ENCODE measurements around the gene FGF9. TPM values are rescaled to one million over a fixed set of nuclear protein-coding genes. Genes with fewer than 3 reads are reported as not detected.

Gene FGF9
- total RNA-seq, 4 donors from 2014 or later, result not detected

DNA sequence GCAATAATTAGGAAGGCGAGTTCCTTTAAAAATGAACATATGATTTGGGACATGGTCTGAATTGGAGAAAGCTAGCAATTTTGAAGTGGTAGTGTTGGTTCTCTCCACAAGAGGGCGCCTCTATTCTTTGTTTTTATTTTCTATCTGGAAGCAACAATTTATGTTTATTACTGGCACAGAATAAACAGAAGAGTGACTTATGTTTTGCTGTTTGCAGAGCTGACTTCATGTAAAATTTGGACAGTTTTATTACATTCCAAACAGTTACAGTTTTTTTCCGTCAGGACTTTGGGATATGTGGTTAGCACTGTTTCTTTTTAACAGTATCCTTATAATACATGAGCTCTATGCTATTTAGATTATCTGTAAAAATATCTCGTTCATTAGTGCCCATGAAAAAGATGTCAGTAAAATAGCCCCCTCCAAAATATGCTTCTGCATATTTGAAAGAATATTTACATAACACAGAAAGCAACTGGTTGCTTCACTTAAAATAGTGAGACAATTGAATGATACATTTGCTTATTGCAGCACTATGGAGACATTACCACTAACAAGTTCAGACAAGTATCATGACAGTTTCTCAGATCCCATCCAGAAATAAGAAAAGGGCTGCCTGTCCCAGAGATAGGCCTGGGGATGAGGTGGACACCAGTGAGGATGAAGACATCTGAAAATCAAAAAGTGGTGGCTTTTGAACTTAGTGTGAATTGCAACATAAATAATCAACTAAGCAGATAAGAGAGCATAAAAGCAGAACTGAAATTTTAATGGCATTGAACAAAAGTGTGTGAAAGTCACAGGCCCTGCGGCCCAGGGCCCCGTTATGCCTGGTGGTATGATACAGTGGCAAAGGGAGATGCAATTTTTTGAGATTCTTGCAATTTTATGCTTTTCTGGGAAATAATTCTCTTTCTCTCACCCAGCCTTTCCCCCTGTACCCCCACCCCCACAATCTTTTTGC is 32.3 kb upstream of the FGF9 start:
- DNase-seq (ENCODE audit: low spot score in 2 of 2), result no peak
- Histone ChIP-seq H3K27me3 (peaks cover 7% of the 10 kb centered on the region), H3K4me1 (peaks cover 8% of the 10 kb centered on the region), H3K27ac (no peak overlapping the region), H3K36me3 (no peaks in the 10 kb centered on the region), H3K9me3 (no peaks in the 10 kb centered on the region), H3K4me3 (no peak overlapping the region)
- 37% methylated on average over 6 of the region's 6 CpGs for WGBS
- TF ChIP-seq EP300 (IDR thresholded peaks at IDR 0.05) (no peak), POLR2A (IDR thresholded peaks at IDR 0.05) (no peak), POLR2AphosphoS5 (IDR thresholded peaks at IDR 0.05) (no peak)
- TF ChIP-seq, protein P1, sequence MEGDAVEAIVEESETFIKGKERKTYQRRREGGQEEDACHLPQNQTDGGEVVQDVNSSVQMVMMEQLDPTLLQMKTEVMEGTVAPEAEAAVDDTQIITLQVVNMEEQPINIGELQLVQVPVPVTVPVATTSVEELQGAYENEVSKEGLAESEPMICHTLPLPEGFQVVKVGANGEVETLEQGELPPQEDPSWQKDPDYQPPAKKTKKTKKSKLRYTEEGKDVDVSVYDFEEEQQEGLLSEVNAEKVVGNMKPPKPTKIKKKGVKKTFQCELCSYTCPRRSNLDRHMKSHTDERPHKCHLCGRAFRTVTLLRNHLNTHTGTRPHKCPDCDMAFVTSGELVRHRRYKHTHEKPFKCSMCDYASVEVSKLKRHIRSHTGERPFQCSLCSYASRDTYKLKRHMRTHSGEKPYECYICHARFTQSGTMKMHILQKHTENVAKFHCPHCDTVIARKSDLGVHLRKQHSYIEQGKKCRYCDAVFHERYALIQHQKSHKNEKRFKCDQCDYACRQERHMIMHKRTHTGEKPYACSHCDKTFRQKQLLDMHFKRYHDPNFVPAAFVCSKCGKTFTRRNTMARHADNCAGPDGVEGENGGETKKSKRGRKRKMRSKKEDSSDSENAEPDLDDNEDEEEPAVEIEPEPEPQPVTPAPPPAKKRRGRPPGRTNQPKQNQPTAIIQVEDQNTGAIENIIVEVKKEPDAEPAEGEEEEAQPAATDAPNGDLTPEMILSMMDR (IDR thresholded peaks at IDR 0.05), result peak; percentile 59 to 68

DNA sequence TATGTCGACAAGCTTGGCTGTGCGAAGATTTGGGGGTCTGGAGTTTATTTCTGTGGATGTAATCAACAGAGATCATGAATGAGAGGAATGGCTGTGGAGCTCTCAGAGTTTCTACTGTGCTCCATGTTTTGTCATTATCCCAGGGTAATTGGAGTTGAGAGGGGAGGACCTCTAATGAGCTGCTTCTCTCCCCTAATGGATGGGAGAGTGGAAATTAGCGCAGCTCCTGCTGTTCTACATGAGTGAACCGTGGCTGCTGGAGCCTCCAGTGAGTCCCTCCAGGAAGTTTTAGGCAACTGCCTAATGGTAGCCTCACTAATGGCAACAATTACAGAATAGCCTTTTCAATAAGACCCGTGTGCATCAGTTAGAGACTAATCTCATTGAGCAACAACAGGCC is 31.3 kb upstream of the FGF9 start:
- Histone ChIP-seq H3K9me3 (no peaks in the 10 kb centered on the region), H3K4me3 (no peak overlapping the region), H3K27ac (no peak overlapping the region), H3K4me1 (peaks cover 8% of the 10 kb centered on the region), H3K27me3 (peaks cover 7% of the 10 kb centered on the region), H3K36me3 (no peaks in the 10 kb centered on the region)
- TF ChIP-seq, protein P1 (IDR thresholded peaks at IDR 0.05), result no peak
- TF ChIP-seq POLR2A (IDR thresholded peaks at IDR 0.05) (no peak), POLR2AphosphoS5 (IDR thresholded peaks at IDR 0.05) (no peak), EP300 (IDR thresholded peaks at IDR 0.05) (no peak)
- DNase-seq (ENCODE audit: low spot score in 2 of 2), result no peak
- 70% methylated on average over 5 of the region's 5 CpGs for WGBS

DNA sequence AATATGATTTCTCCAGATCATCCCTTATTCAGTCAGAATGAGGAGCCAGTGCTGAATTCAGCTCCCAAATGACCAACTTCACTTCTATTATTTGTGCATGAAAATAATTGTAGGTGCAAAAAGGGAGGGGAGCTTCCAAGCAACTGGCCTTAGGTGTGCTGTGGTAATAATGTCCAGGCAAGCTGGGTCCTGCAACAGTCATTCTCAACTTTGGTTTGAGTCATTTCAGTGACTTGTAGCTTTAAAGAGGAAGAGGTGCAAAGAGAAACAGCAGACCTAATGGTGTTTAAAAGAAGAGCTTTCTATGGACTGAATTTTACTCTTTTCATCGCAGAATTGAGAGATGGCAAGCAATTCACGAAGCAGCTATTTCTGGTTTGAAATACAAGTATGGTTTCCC is 29.2 kb upstream of the FGF9 start:
- H3K27me3 ChIP-seq, result peaks cover 9% of the 10 kb centered on the region
- H3K4me1 ChIP-seq, result peaks cover 8% of the 10 kb centered on the region
- H3K9me3 ChIP-seq, result no peaks in the 10 kb centered on the region
- 81% methylated on average over 2 of the region's 2 CpGs for WGBS
- TF ChIP-seq EP300 (IDR thresholded peaks at IDR 0.05) (no peak), POLR2AphosphoS5 (IDR thresholded peaks at IDR 0.05) (no peak), POLR2A (IDR thresholded peaks at IDR 0.05) (no peak)
- TF ChIP-seq, protein P1 (IDR thresholded peaks at IDR 0.05), result no peak
- no peak overlapping the region for H3K4me3 ChIP-seq
- no peak overlapping the region for H3K27ac ChIP-seq
- H3K36me3 ChIP-seq, result no peaks in the 10 kb centered on the region
- no peak for DNase-seq (ENCODE audit: low spot score in 2 of 2)

DNA sequence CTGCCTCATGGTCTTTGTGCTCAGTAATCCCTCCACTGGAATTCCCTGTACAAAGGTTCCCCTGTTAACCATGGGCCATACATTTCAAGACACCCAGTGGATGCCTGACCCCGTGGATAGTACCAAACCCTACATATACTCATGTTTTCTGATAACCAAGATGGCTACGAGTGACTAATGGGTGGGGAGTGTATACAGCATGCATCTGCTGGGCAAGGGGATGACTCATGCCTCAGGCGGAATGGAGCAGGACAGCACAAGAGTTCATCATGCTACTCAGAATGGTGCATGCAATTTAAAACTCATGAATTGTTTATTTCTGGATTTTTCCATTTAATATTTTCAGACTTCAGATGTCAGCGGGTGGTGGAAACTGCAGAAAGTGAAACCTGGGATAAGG is 13.3 kb upstream of the FGF9 start:
- no peak overlapping the region for H3K27ac ChIP-seq
- peaks cover 10% of the 10 kb centered on the region for H3K27me3 ChIP-seq
- H3K9me3 ChIP-seq, result peaks cover 3% of the 10 kb centered on the region
- no peak for DNase-seq (ENCODE audit: low spot score in 2 of 2)
- TF ChIP-seq EP300 (IDR thresholded peaks at IDR 0.05) (no peak), POLR2AphosphoS5 (IDR thresholded peaks at IDR 0.05) (no peak), POLR2A (IDR thresholded peaks at IDR 0.05) (no peak)
- TF ChIP-seq, protein P1 (IDR thresholded peaks at IDR 0.05), result no peak
- H3K4me3 ChIP-seq, result no peak overlapping the region
- H3K4me1 ChIP-seq, result no peaks in the 10 kb centered on the region
- H3K36me3 ChIP-seq, result no peaks in the 10 kb centered on the region
- WGBS, result 71% methylated on average over 4 of the region's 4 CpGs

DNA sequence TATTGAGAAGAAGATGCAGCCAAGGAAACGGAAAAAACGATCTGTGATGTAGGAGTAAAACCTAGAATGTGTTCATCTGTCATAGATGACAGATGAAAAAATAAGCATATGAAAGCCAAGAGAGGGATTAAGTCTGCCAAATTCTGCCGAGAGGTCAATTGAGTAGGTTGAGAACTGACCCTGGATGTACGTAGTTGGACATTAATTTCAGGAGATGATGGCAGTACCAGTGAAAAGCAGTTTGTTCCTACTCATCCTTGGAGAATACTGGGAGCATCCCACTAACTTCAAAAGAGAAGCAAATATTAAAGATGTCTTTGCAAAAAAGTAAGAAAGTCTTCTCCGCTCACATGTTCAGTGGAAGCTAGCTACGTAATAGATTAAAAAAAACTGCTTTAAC is 11.8 kb upstream of the FGF9 start:
- no peaks in the 10 kb centered on the region for H3K36me3 ChIP-seq
- TF ChIP-seq POLR2A (IDR thresholded peaks at IDR 0.05) (no peak), EP300 (IDR thresholded peaks at IDR 0.05) (no peak), POLR2AphosphoS5 (IDR thresholded peaks at IDR 0.05) (no peak)
- TF ChIP-seq, protein P1 (IDR thresholded peaks at IDR 0.05), result no peak
- H3K9me3 ChIP-seq, result peaks cover 3% of the 10 kb centered on the region
- WGBS, result 68% methylated on average over 6 of the region's 6 CpGs
- no peak overlapping the region for H3K27ac ChIP-seq
- no peaks in the 10 kb centered on the region for H3K4me1 ChIP-seq
- peaks cover 10% of the 10 kb centered on the region for H3K27me3 ChIP-seq
- DNase-seq (ENCODE audit: low spot score in 2 of 2), result no peak
- H3K4me3 ChIP-seq, result no peak overlapping the region

All from suprapubic skin (tissue), 4 donors.